Astrocyte (in vitro differentiated cells and primary cell): Measurements from ENCODE around the gene XCR1. TPM values are rescaled to one million over a fixed set of nuclear protein-coding genes. Genes with fewer than 3 reads are reported as not detected.
A peak's percentile ranks its signal among the peaks of the same experiment; 100 is the strongest.

Experiments used
- DNase-seq: peaks from one replicate; pipeline ENCODE4 v3.0.0-alpha.2; 2010; ENCODE audit warnings: low read depth
- FAIRE-seq: peaks from 2 replicates; lab custom pipeline; 2011; peaks lifted over from hg19 to GRCh38; lab: Jason Lieb, UNC
- H2AFZ ChIP-seq: 2 replicates; pipeline ENCODE4 v1.6.0; 2012; ENCODE audit warnings: low read depth, low read length, inconsistent platforms
- H3K27ac ChIP-seq: 2 replicates; pipeline ENCODE4 v1.5.1; 2011; ENCODE audit warnings: low read depth, low read length, inconsistent platforms
- H3K27me3 ChIP-seq: 2 replicates; pipeline ENCODE4 v1.6.0; 2011; ENCODE audit warnings: low read length, inconsistent platforms; ENCODE audit not compliant: insufficient read depth
- H3K36me3 ChIP-seq: 2 replicates; pipeline ENCODE4 v1.5.1; 2011; ENCODE audit warnings: low read length, inconsistent platforms; ENCODE audit not compliant: insufficient read depth
- H3K4me1 ChIP-seq: 2 replicates; pipeline ENCODE4 v1.5.1; 2011; ENCODE audit warnings: low read length, inconsistent platforms; ENCODE audit not compliant: insufficient read depth
- H3K4me2 ChIP-seq: 2 replicates; pipeline ENCODE4 v1.6.0; 2012; ENCODE audit warnings: low read length, inconsistent platforms
- H3K4me3 ChIP-seq: 2 replicates; pipeline ENCODE4 v1.5.1; 2011; ENCODE audit warnings: low read depth, mild to moderate bottlenecking, low read length, inconsistent platforms; ENCODE audit not compliant: insufficient read depth
- H3K79me2 ChIP-seq: 2 replicates; pipeline ENCODE4 v1.6.0; 2012; ENCODE audit warnings: mild to moderate bottlenecking, low read length, inconsistent platforms; ENCODE audit not compliant: insufficient read depth
- H3K9ac ChIP-seq: 2 replicates; pipeline ENCODE4 v1.6.0; 2012; ENCODE audit warnings: mild to moderate bottlenecking, low read length, inconsistent platforms
- H3K9me3 ChIP-seq: 2 replicates; pipeline ENCODE4 v1.5.1; 2012; ENCODE audit warnings: low read depth, mild to moderate bottlenecking, low read length, inconsistent platforms; ENCODE audit not compliant: insufficient read depth
- H4K20me1 ChIP-seq: 2 replicates; pipeline ENCODE4 v1.6.0; 2012; ENCODE audit warnings: low read length, inconsistent platforms; ENCODE audit not compliant: insufficient read depth
- H3K27ac Mint-ChIP-seq: one replicate; pipeline ENCODE4 v1.8.0; 2021; ENCODE audit warnings: mild to moderate bottlenecking, mixed read lengths; ENCODE audit not compliant: unreplicated experiment
- H3K27me3 Mint-ChIP-seq: one replicate; pipeline ENCODE4 v1.8.0; 2021; ENCODE audit warnings: low read depth, mixed read lengths; ENCODE audit not compliant: unreplicated experiment
- H3K36me3 Mint-ChIP-seq: one replicate; pipeline ENCODE4 v1.8.0; 2021; ENCODE audit warnings: low read depth, mixed read lengths; ENCODE audit not compliant: unreplicated experiment
- H3K4me1 Mint-ChIP-seq: one replicate; pipeline ENCODE4 v1.8.0; 2021; ENCODE audit warnings: low read depth, mixed read lengths; ENCODE audit not compliant: unreplicated experiment
- H3K4me3 Mint-ChIP-seq: one replicate; pipeline ENCODE4 v1.8.0; 2021; ENCODE audit warnings: mild to moderate bottlenecking, moderate library complexity, mixed read lengths; ENCODE audit not compliant: unreplicated experiment
- H3K9me3 Mint-ChIP-seq: one replicate; pipeline ENCODE4 v1.8.0; 2021; ENCODE audit warnings: mild to moderate bottlenecking, mixed read lengths; ENCODE audit not compliant: unreplicated experiment
- CTCF ChIP-seq: IDR thresholded peaks from 2 replicates; pipeline ENCODE4 v1.5.1; 2011; ENCODE audit warnings: low read depth, mild to moderate bottlenecking, inconsistent platforms, low read length, moderate library complexity; ENCODE audit not compliant: insufficient read depth
- EZH2 ChIP-seq: IDR thresholded peaks from 2 replicates; pipeline ENCODE4 v1.6.1; 2012; ENCODE audit warnings: mild to moderate bottlenecking, low read length, inconsistent platforms; ENCODE audit not compliant: insufficient read depth
- total RNA-seq: library from RNA; stranded (reverse); gene quantifications from 2 replicates; pipeline ENCODE4 v1.2.1, GENCODE V29; 2021

The XCR1 gene
- total RNA-seq, 1 donor from 2014 or later, result not detected

- Histone ChIP-seq H3K9me3 (no peaks in the 10 kb centered on the region), H3K79me2 (no peaks in the 10 kb centered on the region), H4K20me1 (no peaks in the 10 kb centered on the region), H3K27me3 (peaks cover 12% of the 10 kb centered on the region), H3K36me3 (no peaks in the 10 kb centered on the region), H3K4me2 (no peak overlapping the region), H3K4me3 (no peak overlapping the region), H3K4me1 (no peaks in the 10 kb centered on the region), H2AFZ (no peak overlapping the region), H3K27ac (no peak overlapping the region), H3K9ac (no peak overlapping the region)
- FAIRE-seq, result no peak
- Mint-ChIP-seq H3K27ac (no peak overlapping the region), H3K36me3 (no peaks in the 10 kb centered on the region), H3K27me3 (peaks cover 21% of the 10 kb centered on the region), H3K4me1 (peaks cover 3% of the 10 kb centered on the region), H3K4me3 (no peak overlapping the region), H3K9me3 (peaks cover 3% of the 10 kb centered on the region)
- no peak for DNase-seq
- TF ChIP-seq EZH2 (no peak), CTCF (no peak)
These were observed 38.0 kb upstream of the XCR1 start for GRCh38 chr3:46065294-46065705.

GRCh38 chr3:46062679-46063078 lies 35.4 kb upstream of the XCR1 start:
- FAIRE-seq, result no peak
- H3K27me3 ChIP-seq, result peaks cover 20% of the 10 kb centered on the region

More at GRCh38 chr3:46062679-46063078, 35.4 kb upstream of the XCR1 start:
- peaks cover 3% of the 10 kb centered on the region for H3K4me1 Mint-ChIP-seq
- Histone ChIP-seq H2AFZ (no peak overlapping the region), H3K4me2 (no peak overlapping the region), H4K20me1 (no peaks in the 10 kb centered on the region), H3K9me3 (no peaks in the 10 kb centered on the region), H3K4me3 (no peak overlapping the region), H3K36me3 (no peaks in the 10 kb centered on the region), H3K79me2 (no peaks in the 10 kb centered on the region), H3K4me1 (no peaks in the 10 kb centered on the region), H3K9ac (no peak overlapping the region), H3K27ac (no peak overlapping the region)
- H3K27me3 Mint-ChIP-seq, result peaks cover 21% of the 10 kb centered on the region
- no peak overlapping the region for H3K27ac Mint-ChIP-seq
- peak; percentile 9 for DNase-seq
- TF ChIP-seq EZH2 (no peak), CTCF (no peak)
- H3K9me3 Mint-ChIP-seq, result peaks cover 3% of the 10 kb centered on the region
- H3K36me3 Mint-ChIP-seq, result no peaks in the 10 kb centered on the region
- H3K4me3 Mint-ChIP-seq, result no peak overlapping the region
